Measurements from ENCODE around the gene CFAP91. TPM values are rescaled to one million over a fixed set of nuclear protein-coding genes. Genes with fewer than 3 reads are reported as not detected.
A peak's percentile ranks its signal among the peaks of the same experiment; 100 is the strongest.

CFAP91 gene
- total RNA-seq, 2 donors from 2014 or later: 5.1 to 9.8 TPM

GRCh38 chr3:119683421-119683820 lies 19.4 kb upstream of the CFAP91 start:
- no peaks in the 10 kb centered on the region for H3K36me3 ChIP-seq (ENCODE audit: control insufficient read depth, insufficient read depth, low read length)
- TF ChIP-seq CTCF (conservative IDR thresholded peaks at IDR 0.05): no peak
- WGBS, 2 experiments (ENCODE audit: insufficient coverage in 1 of 2, insufficient read length in 1 of 2): 60 to 75% methylated on average over 1 of the region's 1 CpG
- H3K36me3 Mint-ChIP-seq (ENCODE audit: low read depth): no peaks in the 10 kb centered on the region
- no peak for DNase-seq
- no peaks in the 10 kb centered on the region for H3K27me3 ChIP-seq (ENCODE audit: control insufficient read depth, insufficient read depth, low read length, poor library complexity, severe bottlenecking)
- peaks cover 7% of the 10 kb centered on the region for H3K4me1 Mint-ChIP-seq
- no peak overlapping the region for H3K9ac ChIP-seq (ENCODE audit: extremely low read depth, low read length, poor library complexity, severe bottlenecking)
- no peak overlapping the region for H3K27ac Mint-ChIP-seq
- H3K9me3 Mint-ChIP-seq: peaks cover 20% of the 10 kb centered on the region
- no peak overlapping the region for H3K4me3 Mint-ChIP-seq
- H3K9me3 ChIP-seq (ENCODE audit: control insufficient read depth, low read length): peaks cover 7% of the 10 kb centered on the region
- H3K27ac ChIP-seq (ENCODE audit: low read depth, low read length): no peak overlapping the region
- no peaks in the 10 kb centered on the region for H3K4me1 ChIP-seq (ENCODE audit: control insufficient read depth, insufficient read depth, low read length)
- H3K4me3 ChIP-seq (ENCODE audit: low read length): no peak overlapping the region
- peaks cover 8% of the 10 kb centered on the region for H3K27me3 Mint-ChIP-seq (ENCODE audit: insufficient read depth)

GRCh38 chr3:119690043-119690656 lies 12.7 kb upstream of the CFAP91 start:
- no peaks in the 10 kb centered on the region for H3K36me3 ChIP-seq (ENCODE audit: control insufficient read depth, insufficient read depth, low read length)
- no peak overlapping the region for H3K4me3 ChIP-seq (ENCODE audit: low read length)
- peak; percentile 81 for TF ChIP-seq CTCF (conservative IDR thresholded peaks at IDR 0.05)
- peaks cover 20% of the 10 kb centered on the region for H3K9me3 Mint-ChIP-seq
- H3K27me3 ChIP-seq (ENCODE audit: control insufficient read depth, insufficient read depth, low read length, poor library complexity, severe bottlenecking): no peaks in the 10 kb centered on the region
- H3K9me3 ChIP-seq (ENCODE audit: control insufficient read depth, low read length): peaks cover 7% of the 10 kb centered on the region
- H3K36me3 Mint-ChIP-seq (ENCODE audit: low read depth): no peaks in the 10 kb centered on the region
- peaks cover 20% of the 10 kb centered on the region for H3K27me3 Mint-ChIP-seq (ENCODE audit: insufficient read depth)
- WGBS, 2 experiments (ENCODE audit: insufficient coverage in 1 of 2, insufficient read length in 1 of 2): 44 to 56% methylated on average over 2 to 3 of the region's 4 CpGs
- no peak overlapping the region for H3K9ac ChIP-seq (ENCODE audit: extremely low read depth, low read length, poor library complexity, severe bottlenecking)
- H3K4me1 ChIP-seq (ENCODE audit: control insufficient read depth, insufficient read depth, low read length): no peaks in the 10 kb centered on the region
- DNase-seq: no peak
- H3K4me3 Mint-ChIP-seq: no peak overlapping the region
- no peak overlapping the region for H3K27ac ChIP-seq (ENCODE audit: low read depth, low read length)
- no peaks in the 10 kb centered on the region for H3K4me1 Mint-ChIP-seq
- H3K27ac Mint-ChIP-seq: no peak overlapping the region

- Histone ChIP-seq H3K9ac (ENCODE audit: extremely low read depth, low read length, poor library complexity, severe bottlenecking) (no peak overlapping the region), H3K9me3 (ENCODE audit: control insufficient read depth, low read length) (no peaks in the 10 kb centered on the region), H3K27ac (ENCODE audit: low read depth, low read length) (no peak overlapping the region), H3K27me3 (ENCODE audit: control insufficient read depth, insufficient read depth, low read length, poor library complexity, severe bottlenecking) (no peaks in the 10 kb centered on the region), H3K4me3 (ENCODE audit: low read length) (no peak overlapping the region), H3K36me3 (ENCODE audit: control insufficient read depth, insufficient read depth, low read length) (no peaks in the 10 kb centered on the region), H3K4me1 (ENCODE audit: control insufficient read depth, insufficient read depth, low read length) (no peaks in the 10 kb centered on the region)
- no peak for DNase-seq
- Mint-ChIP-seq H3K27me3 (ENCODE audit: insufficient read depth) (peaks cover 22% of the 10 kb centered on the region), H3K36me3 (ENCODE audit: low read depth) (no peaks in the 10 kb centered on the region), H3K9me3 (no peaks in the 10 kb centered on the region), H3K27ac (no peak overlapping the region), H3K4me1 (no peaks in the 10 kb centered on the region), H3K4me3 (no peak overlapping the region)
- TF ChIP-seq CTCF (conservative IDR thresholded peaks at IDR 0.05): no peak
- 88 to 98% methylated on average over 1 to 2 of the region's 2 CpGs for WGBS, 2 experiments (ENCODE audit: insufficient coverage in 1 of 2, insufficient read length in 1 of 2)
Observed at GRCh38 chr3:119695480-119695879, 7.3 kb upstream of the CFAP91 start.

Data from endodermal cell (in vitro differentiated cells).